ENCODE data around the gene TULP4. TPM values are rescaled to one million over a fixed set of nuclear protein-coding genes. Genes with fewer than 3 reads are reported as not detected.

The TULP4 gene
- total and polyA plus RNA-seq, 2 of the 8 experiments (the other 6 are each of a cell fraction or from before 2014, with no cell fraction given) = 7.7 to 51.6 TPM

GRCh38 chr6:158503846-158504245, 191.6 kb downstream of the TULP4 start (continued):
- TF ChIP-seq CHD7 (IDR thresholded peaks at IDR 0.05; ENCODE audit: insufficient replicate concordance, low read length) = no peak
- TF ChIP-seq SIX5 (IDR thresholded peaks at IDR 0.05; ENCODE audit: low read depth, low read length) = no peak
- TF ChIP-seq NRF1 (IDR thresholded peaks at IDR 0.05; ENCODE audit: low read depth, low read length) = no peak
- TF ChIP-seq E2F6 (IDR thresholded peaks at IDR 0.05) = no peak
- TF ChIP-seq FOSL1 (IDR thresholded peaks at IDR 0.05; ENCODE audit: insufficient read depth, low read depth, low read length) = no peak
